Neural cell (in vitro differentiated cells): Measurements from ENCODE around the gene GON4L. TPM values are rescaled to one million over a fixed set of nuclear protein-coding genes. Genes with fewer than 3 reads are reported as not detected.

ENCODE experiments used
- H2AFZ ChIP-seq: fragments of 200-600, 300-800 bp; sonication (generic), shearing (Covaris generic); 2 replicates; pipeline ENCODE4 v1.6.0; 2014; ENCODE audit warnings: low read depth, mild to moderate bottlenecking, antibody characterized with exemption, low read length, moderate library complexity
- H3F3A ChIP-seq: fragments of 200-600 bp; shearing (Covaris generic); 2 replicates; pipeline ENCODE4 v1.6.1; 2016; ENCODE audit warnings: mild to moderate bottlenecking, moderate library complexity, mixed read lengths, antibody characterized with exemption, low read length; ENCODE audit not compliant: insufficient read depth, poor library complexity, severe bottlenecking
- H3K27ac ChIP-seq: fragments of 200-600, 300-800 bp; sonication (generic), shearing (Covaris generic); 2 replicates; pipeline ENCODE4 v1.5.1; 2014; ENCODE audit warnings: mild to moderate bottlenecking, low read length, moderate library complexity
- H3K27me3 ChIP-seq: fragments of 300-800, 200-600 bp; sonication (generic), shearing (Covaris generic); 2 replicates; pipeline ENCODE4 v1.6.0; 2014; ENCODE audit warnings: mild to moderate bottlenecking, low read depth, low read length, moderate library complexity; ENCODE audit not compliant: insufficient read depth
- H3K36me3 ChIP-seq: fragments of 300-800, 200-600 bp; sonication (generic), shearing (Covaris generic); 2 replicates; pipeline ENCODE4 v1.5.1; 2014; ENCODE audit warnings: mild to moderate bottlenecking, antibody characterized with exemption, low read length, moderate library complexity; ENCODE audit not compliant: insufficient read depth
- H3K4me2 ChIP-seq: fragments of 300-800, 200-600 bp; sonication (generic), shearing (Covaris generic); 2 replicates; pipeline ENCODE4 v1.6.0; 2014; ENCODE audit warnings: mild to moderate bottlenecking, low read length
- H3K4me3 ChIP-seq: fragments of 300-800, 200-600 bp; sonication (generic), shearing (Covaris generic); 2 replicates; pipeline ENCODE4 v1.5.1; 2014; ENCODE audit warnings: mild to moderate bottlenecking, low read length, moderate library complexity
- H3K79me2 ChIP-seq: fragments of 200-600 bp; shearing (Covaris generic); replicated peaks from 2 replicates; pipeline ENCODE4 v1.6.0; 2014; ENCODE audit warnings: mild to moderate bottlenecking, low read length, moderate library complexity; ENCODE audit not compliant: insufficient read depth
- H3K9ac ChIP-seq: fragments of 300-800, 200-600 bp; sonication (generic), shearing (Covaris generic); 2 replicates; pipeline ENCODE4 v1.6.1; 2016; ENCODE audit warnings: mild to moderate bottlenecking, low read length, mixed read lengths
- H3K9me2 ChIP-seq: fragments of 200-600 bp; shearing (Covaris generic); 2 replicates; pipeline ENCODE4 v1.6.1; 2016; ENCODE audit warnings: mild to moderate bottlenecking, low read length, mixed read lengths; ENCODE audit not compliant: insufficient read depth
- H3K9me3 ChIP-seq: fragments of 200-600, 300-800 bp; sonication (generic), shearing (Covaris generic); 2 replicates; pipeline ENCODE4 v1.6.1; 2016; ENCODE audit warnings: mild to moderate bottlenecking, mixed run types, low read length, moderate library complexity, mixed read lengths
- H4K20me1 ChIP-seq: fragments of 200-600 bp; shearing (Covaris generic); 2 replicates; pipeline ENCODE4 v1.6.1; 2016; ENCODE audit warnings: mild to moderate bottlenecking, mixed run types; ENCODE audit not compliant: insufficient read depth
- CTCF ChIP-seq: fragments of 450-650 bp; IDR thresholded peaks from 2 replicates; pipeline ENCODE4 v1.5.1; 2014; ENCODE audit warnings: antibody characterized with exemption, mild to moderate bottlenecking, moderate library complexity; ENCODE audit not compliant: poor library complexity, severe bottlenecking
- EP300 ChIP-seq: fragments of 450-650 bp; conservative IDR thresholded peaks from 2 replicates; pipeline ENCODE4 v1.6.1; 2014; ENCODE audit warnings: antibody characterized with exemption, mild to moderate bottlenecking, moderate library complexity; ENCODE audit not compliant: poor library complexity, severe bottlenecking
- EZH2 ChIP-seq: fragments of 200-600, 300-800 bp; shearing (Covaris generic), sonication (generic); IDR thresholded peaks from 2 replicates; pipeline ENCODE4 v1.6.1; 2014; ENCODE audit warnings: antibody characterized with exemption, low read length, borderline replicate concordance, mild to moderate bottlenecking; ENCODE audit not compliant: insufficient read depth, poor library complexity, severe bottlenecking
- MXI1 ChIP-seq: fragments of 450-650 bp; conservative IDR thresholded peaks from 2 replicates; pipeline ENCODE4 v1.6.1; 2014; ENCODE audit warnings: antibody characterized with exemption, mild to moderate bottlenecking; ENCODE audit not compliant: poor library complexity, severe bottlenecking
- POLR2AphosphoS5 ChIP-seq: IDR thresholded peaks from 2 replicates; pipeline ENCODE4 v1.6.1; 2012
- RAD21 ChIP-seq: fragments of 450-650 bp; conservative IDR thresholded peaks from 2 replicates; pipeline ENCODE4 v1.6.1; 2014; ENCODE audit warnings: antibody characterized with exemption, mild to moderate bottlenecking, moderate library complexity
- REST ChIP-seq: IDR thresholded peaks from 2 replicates; pipeline ENCODE4 v1.6.1; 2012; ENCODE audit warnings: borderline replicate concordance
- SMC3 ChIP-seq: fragments of 450-650 bp; conservative IDR thresholded peaks from 2 replicates; pipeline ENCODE4 v1.6.1; 2014; ENCODE audit warnings: antibody characterized with exemption, mild to moderate bottlenecking, moderate library complexity; ENCODE audit not compliant: poor library complexity
- TAF1 ChIP-seq: IDR thresholded peaks from 2 replicates; pipeline ENCODE4 v1.6.1; 2012; ENCODE audit warnings: low read depth
- polyA minus RNA-seq: library from RNA; depleted of rRNA, polyadenylated mRNA; stranded (reverse); fragments of >200 nt; gene quantifications from 2 replicates; pipeline ENCODE4 v1.2.3, GENCODE V29; 2014
- polyA plus RNA-seq: library from polyadenylated mRNA; depleted of rRNA; stranded (reverse); fragments of >200 nt; gene quantifications from 2 replicates; pipeline ENCODE4 v1.2.3, GENCODE V29; 2014

Gene GON4L
- polyA plus RNA-seq (24.8 and 30.2 TPM in 2 replicates), polyA minus RNA-seq (58.9 and 62.6 TPM in 2 replicates)

- peaks cover 8% of the 10 kb centered on the region for H3F3A ChIP-seq
- peak within 1 kb of the TSS; percentile 67 for H3K27ac ChIP-seq
- peak within 1 kb of the TSS; percentile 81 for H3K9ac ChIP-seq
- peaks cover 63% of the 10 kb centered on the region for H3K79me2 ChIP-seq
- H3K4me3 ChIP-seq, result peak within 1 kb of the TSS; percentile 72
- H3K9me3 ChIP-seq, result no peaks in the 10 kb centered on the region
- no peaks in the 10 kb centered on the region for H3K27me3 ChIP-seq
- no peaks in the 10 kb centered on the region for H3K36me3 ChIP-seq
- H3K4me2 ChIP-seq, result peak within 1 kb of the TSS; percentile 33
- peak within 1 kb of the TSS; percentile 70 for H2AFZ ChIP-seq
- H4K20me1 ChIP-seq, result no peaks in the 10 kb centered on the region
- no peaks in the 10 kb centered on the region for H3K9me2 ChIP-seq
- TF ChIP-seq EP300, result no peak
- no peak for TF ChIP-seq EZH2
- peak; percentile 18 for TF ChIP-seq RAD21
- TF ChIP-seq SMC3, result peak; percentile 32
- no peak for TF ChIP-seq REST
- peak; percentile 81 for TF ChIP-seq TAF1
- TF ChIP-seq MXI1, result peak; percentile 85
- TF ChIP-seq POLR2AphosphoS5, result peak; percentile 95
Measured at GRCh38 chr1:155856975-155857930, at the start of gene GON4L. TSS of gene GON4L (minus strand) at chr1:155857214. CDS start at chr1:155853780, 3,434 bp downstream.

GRCh38 chr1:155904261-155904660 is 47.2 kb upstream of the GON4L start:
- peaks cover 7% of the 10 kb centered on the region for H3K79me2 ChIP-seq
- H4K20me1 ChIP-seq, result no peaks in the 10 kb centered on the region
- H3K36me3 ChIP-seq, result peaks cover 6% of the 10 kb centered on the region
- TF ChIP-seq EZH2, result no peak
- no peak for TF ChIP-seq MXI1
- no peak for TF ChIP-seq EP300
- no peak for TF ChIP-seq RAD21
- no peak for TF ChIP-seq POLR2AphosphoS5
- TF ChIP-seq CTCF, result no peak
- TF ChIP-seq SMC3, result no peak
- no peak for TF ChIP-seq TAF1
- no peak for TF ChIP-seq REST
- H3K4me3 ChIP-seq, result no peak overlapping the region
- H3K9ac ChIP-seq, result no peak overlapping the region
- H3K27ac ChIP-seq, result no peak overlapping the region
- H2AFZ ChIP-seq, result no peak overlapping the region
- H3F3A ChIP-seq, result no peaks in the 10 kb centered on the region
- no peaks in the 10 kb centered on the region for H3K9me2 ChIP-seq
- no peaks in the 10 kb centered on the region for H3K9me3 ChIP-seq
- H3K27me3 ChIP-seq, result no peaks in the 10 kb centered on the region
- no peak overlapping the region for H3K4me2 ChIP-seq
